ENCODE measurements around the gene MGARP. TPM values are rescaled to one million over a fixed set of nuclear protein-coding genes. Genes with fewer than 3 reads are reported as not detected.
A peak's percentile ranks its signal among the peaks of the same experiment; 100 is the strongest.
"Not testable (repeated sequence)": the region's sequence is repeated elsewhere in the genome, so short reads cannot be mapped to it uniquely, and the experiment has no call there.

Gene MGARP
- total RNA-seq = under 1 TPM in 3 of 4 donors, not detected in 1; 0.29 to 0.65 (median 0.38) TPM

GRCh38 chr4:139279760-139280620, at the start of gene MGARP:
MGARP (minus strand) TSS chr4:139280225; CDS start chr4:139280158, 67 bp downstream.
- Histone ChIP-seq H3K4me3 (peak within 1 kb of the TSS; percentile 27 to 60 (median 39)), H3K4me1 (no peaks in the 10 kb centered on the region), H3K9me3 (no peaks in the 10 kb centered on the region), H3K27me3 (peaks cover 9 to 15% (median 13%) of the 10 kb centered on the region in 3 donors), H3K36me3 (no peaks in the 10 kb centered on the region), H3K27ac (no peak within 1 kb of the TSS)
- in situ Hi-C loops (cut with MboI; ENCODE audit: low sequenced_read_pairs in 4 of 4) (no loop called here), intact Hi-C loops (cut with DNase I; ENCODE audit: low total_unique reads) (no loop called here)
- TF ChIP-seq CTCF (IDR thresholded peaks at IDR 0.05 in 4 of 5, conservative IDR thresholded peaks at IDR 0.05 in 1 of 5) (no peak), POLR2A (IDR thresholded peaks at IDR 0.05) (no peak)
- DNase-seq = no peak
- no peak for ATAC-seq

- Histone ChIP-seq H3K36me3 (no peaks in the 10 kb centered on the region), H3K9me3 (no peaks in the 10 kb centered on the region), H3K27me3 (no peaks in the 10 kb centered on the region), H3K4me1 (peaks cover 0 to 9% of the 10 kb centered on the region in 2 donors), H3K4me3 (no peak overlapping the region), H3K27ac (no peak overlapping the region)
- in situ Hi-C loops (cut with MboI; ENCODE audit: low sequenced_read_pairs in 4 of 4) = no loop called here
- TF ChIP-seq POLR2A (IDR thresholded peaks at IDR 0.05) (no peak), CTCF (IDR thresholded peaks at IDR 0.05 in 4 of 5, conservative IDR thresholded peaks at IDR 0.05 in 1 of 5) (no peak)
- intact Hi-C loops (cut with DNase I; ENCODE audit: low total_unique reads) = no loop called here
- DNase-seq (no peak), ATAC-seq (no peak)
Measured at GRCh38 chr4:139329665-139330200, 49.7 kb upstream of the MGARP start.

- no peak overlapping the region for H3K27ac ChIP-seq
- DNase-seq = no peak
- TF ChIP-seq POLR2A (IDR thresholded peaks at IDR 0.05) (no peak), CTCF (IDR thresholded peaks at IDR 0.05 in 4 of 5, conservative IDR thresholded peaks at IDR 0.05 in 1 of 5) (no peak)
- in situ Hi-C loops (cut with MboI; ENCODE audit: low sequenced_read_pairs in 4 of 4) = no loop called here
- no peaks in the 10 kb centered on the region for H3K9me3 ChIP-seq
- peaks cover 13 to 15% of the 10 kb centered on the region in 2 donors for H3K4me1 ChIP-seq
- intact Hi-C loops (cut with DNase I; ENCODE audit: low total_unique reads) = no loop called here
- H3K27me3 ChIP-seq = no peaks in the 10 kb centered on the region
- no peaks in the 10 kb centered on the region for H3K36me3 ChIP-seq
- no peak overlapping the region for H3K4me3 ChIP-seq
- no peak for ATAC-seq
Measured at GRCh38 chr4:139324620-139325019, 44.6 kb upstream of the MGARP start.

- H3K4me3 ChIP-seq; H3K9me3 ChIP-seq; intact Hi-C loops (cut with DNase I; ENCODE audit: low total_unique reads); DNase-seq; H3K36me3 ChIP-seq; H3K27me3 ChIP-seq; in situ Hi-C loops (cut with MboI; ENCODE audit: low sequenced_read_pairs in 4 of 4); ATAC-seq; H3K27ac ChIP-seq: not testable (repeated sequence)
- H3K4me1 ChIP-seq = peaks cover 13 to 15% of the 10 kb centered on the region in 2 donors
Measured at GRCh38 chr4:139322541-139322940, 42.5 kb upstream of the MGARP start.

- DNase-seq; H3K27me3 ChIP-seq; ATAC-seq; H3K4me3 ChIP-seq; in situ Hi-C loops (cut with MboI; ENCODE audit: low sequenced_read_pairs in 4 of 4); H3K9me3 ChIP-seq; H3K27ac ChIP-seq; H3K36me3 ChIP-seq; intact Hi-C loops (cut with DNase I; ENCODE audit: low total_unique reads): not testable (repeated sequence)
- peaks cover 13 to 15% of the 10 kb centered on the region in 2 donors for H3K4me1 ChIP-seq
Measured at GRCh38 chr4:139322070-139322469, 42.0 kb upstream of the MGARP start.
